SKM-1 treated with dmso at 0.1 percent for 144 hours (cell line): ENCODE data around the gene NOP14.
"Not testable (repeated sequence)": the region's sequence is repeated elsewhere in the genome, so short reads cannot be mapped to it uniquely, and the experiment has no call there.

Experiments
- DNase-seq: peaks from one replicate; lab custom pipeline; 2025; ENCODE audit not compliant: unreplicated experiment; lab: John Stamatoyannopoulos, UW

Gene NOP14

GRCh38 chr4:2918300-2918699 lies 44.9 kb downstream of the NOP14 start:
- DNase-seq = not testable (repeated sequence)

- not testable (repeated sequence) for DNase-seq
Measured at GRCh38 chr4:2916696-2917095, 46.5 kb downstream of the NOP14 start.

GRCh38 chr4:2915789-2916188 lies 47.4 kb downstream of the NOP14 start:
- no peak for DNase-seq

GRCh38 chr4:2914256-2915126 lies 48.7 kb downstream of the NOP14 start:
- DNase-seq = no peak

- DNase-seq = no peak
Measured at GRCh38 chr4:2913168-2913567, 50.0 kb downstream of the NOP14 start.

GRCh38 chr4:2911868-2912267 lies 51.3 kb downstream of the NOP14 start:
- no peak for DNase-seq

GRCh38 chr4:2910409-2910808 lies 52.8 kb downstream of the NOP14 start:
- DNase-seq = no peak

GRCh38 chr4:2909583-2909982 lies 53.6 kb downstream of the NOP14 start:
- no peak for DNase-seq

GRCh38 chr4:2908686-2909085 lies 54.5 kb downstream of the NOP14 start:
- no peak for DNase-seq

GRCh38 chr4:2907706-2908293 lies 55.4 kb downstream of the NOP14 start:
- no peak for DNase-seq

GRCh38 chr4:2907226-2907625 lies 56.0 kb downstream of the NOP14 start:
- no peak for DNase-seq

GRCh38 chr4:2906218-2906617 lies 57.0 kb downstream of the NOP14 start:
- no peak for DNase-seq

GRCh38 chr4:2905544-2905943 lies 57.7 kb downstream of the NOP14 start:
- DNase-seq = no peak

- DNase-seq = no peak
Measured at GRCh38 chr4:2902126-2902525, 61.1 kb downstream of the NOP14 start.

- no peak for DNase-seq
Measured at GRCh38 chr4:2901186-2901585, 62.0 kb downstream of the NOP14 start.

- no peak for DNase-seq
Measured at GRCh38 chr4:2900741-2901140, 62.5 kb downstream of the NOP14 start.

GRCh38 chr4:2898001-2898400 lies 65.2 kb downstream of the NOP14 start:
- DNase-seq = no peak

GRCh38 chr4:2893772-2894171 lies 69.4 kb downstream of the NOP14 start:
- no peak for DNase-seq

GRCh38 chr4:2891294-2891693 lies 71.9 kb downstream of the NOP14 start:
- no peak for DNase-seq

GRCh38 chr4:2888886-2889285 lies 74.3 kb downstream of the NOP14 start:
- no peak for DNase-seq
